Measurements from ENCODE around the gene SLF1.

SLF1 gene

GRCh38 chr5:94689908-94690307 lies 71.4 kb downstream of the SLF1 start:
- Mint-ChIP-seq H3K4me3 (no peak overlapping the region), H3K27me3 (no peaks in the 10 kb centered on the region), H3K9me3 (ENCODE audit: low read depth) (no peaks in the 10 kb centered on the region), H3K4me1 (ENCODE audit: low read depth) (no peaks in the 10 kb centered on the region), H3K27ac (no peak overlapping the region), H3K36me3 (peaks cover 8% of the 10 kb centered on the region)

GRCh38 chr5:94690778-94691177 lies 72.3 kb downstream of the SLF1 start:
- H3K27me3 Mint-ChIP-seq = no peaks in the 10 kb centered on the region
- no peak overlapping the region for H3K27ac Mint-ChIP-seq
- no peak overlapping the region for H3K4me3 Mint-ChIP-seq
- H3K36me3 Mint-ChIP-seq = peaks cover 8% of the 10 kb centered on the region
- H3K9me3 Mint-ChIP-seq (ENCODE audit: low read depth) = no peaks in the 10 kb centered on the region
- no peaks in the 10 kb centered on the region for H3K4me1 Mint-ChIP-seq (ENCODE audit: low read depth)

- no peak overlapping the region for H3K27ac Mint-ChIP-seq
- H3K4me1 Mint-ChIP-seq (ENCODE audit: low read depth) = no peaks in the 10 kb centered on the region
- H3K9me3 Mint-ChIP-seq (ENCODE audit: low read depth) = no peaks in the 10 kb centered on the region
- no peak overlapping the region for H3K4me3 Mint-ChIP-seq
- H3K36me3 Mint-ChIP-seq = peaks cover 8% of the 10 kb centered on the region
- H3K27me3 Mint-ChIP-seq = no peaks in the 10 kb centered on the region
Observed at GRCh38 chr5:94691291-94691690, 72.8 kb downstream of the SLF1 start.

GRCh38 chr5:94691949-94692348 lies 73.5 kb downstream of the SLF1 start:
- H3K4me1 Mint-ChIP-seq (ENCODE audit: low read depth) = no peaks in the 10 kb centered on the region
- no peak overlapping the region for H3K27ac Mint-ChIP-seq
- peaks cover 8% of the 10 kb centered on the region for H3K36me3 Mint-ChIP-seq
- no peaks in the 10 kb centered on the region for H3K27me3 Mint-ChIP-seq
- H3K9me3 Mint-ChIP-seq (ENCODE audit: low read depth) = no peaks in the 10 kb centered on the region
- H3K4me3 Mint-ChIP-seq = no peak overlapping the region

DNA sequence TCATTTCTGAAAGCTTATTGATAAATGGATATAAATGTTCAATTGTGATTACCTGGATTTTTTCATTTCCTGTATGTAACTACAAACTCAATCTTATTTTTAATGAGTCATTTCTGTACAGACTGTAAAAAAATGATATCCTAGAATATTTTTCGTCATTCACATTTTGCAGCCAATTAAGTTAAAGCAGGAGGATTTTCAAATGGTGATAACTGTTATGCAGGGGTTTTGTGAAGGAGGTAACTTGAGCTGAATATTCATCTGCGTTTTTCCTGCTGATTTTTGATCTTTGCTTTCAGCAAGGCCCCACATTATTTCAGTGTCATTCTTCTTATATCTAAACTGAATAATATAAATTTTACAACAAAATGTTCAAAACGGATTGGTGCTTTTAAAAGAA lies 74.1 kb downstream of the SLF1 start:
- Mint-ChIP-seq H3K4me3 (no peak overlapping the region), H3K4me1 (ENCODE audit: low read depth) (no peaks in the 10 kb centered on the region), H3K9me3 (ENCODE audit: low read depth) (no peaks in the 10 kb centered on the region), H3K27ac (no peak overlapping the region), H3K36me3 (peaks cover 7% of the 10 kb centered on the region), H3K27me3 (no peaks in the 10 kb centered on the region)

DNA sequence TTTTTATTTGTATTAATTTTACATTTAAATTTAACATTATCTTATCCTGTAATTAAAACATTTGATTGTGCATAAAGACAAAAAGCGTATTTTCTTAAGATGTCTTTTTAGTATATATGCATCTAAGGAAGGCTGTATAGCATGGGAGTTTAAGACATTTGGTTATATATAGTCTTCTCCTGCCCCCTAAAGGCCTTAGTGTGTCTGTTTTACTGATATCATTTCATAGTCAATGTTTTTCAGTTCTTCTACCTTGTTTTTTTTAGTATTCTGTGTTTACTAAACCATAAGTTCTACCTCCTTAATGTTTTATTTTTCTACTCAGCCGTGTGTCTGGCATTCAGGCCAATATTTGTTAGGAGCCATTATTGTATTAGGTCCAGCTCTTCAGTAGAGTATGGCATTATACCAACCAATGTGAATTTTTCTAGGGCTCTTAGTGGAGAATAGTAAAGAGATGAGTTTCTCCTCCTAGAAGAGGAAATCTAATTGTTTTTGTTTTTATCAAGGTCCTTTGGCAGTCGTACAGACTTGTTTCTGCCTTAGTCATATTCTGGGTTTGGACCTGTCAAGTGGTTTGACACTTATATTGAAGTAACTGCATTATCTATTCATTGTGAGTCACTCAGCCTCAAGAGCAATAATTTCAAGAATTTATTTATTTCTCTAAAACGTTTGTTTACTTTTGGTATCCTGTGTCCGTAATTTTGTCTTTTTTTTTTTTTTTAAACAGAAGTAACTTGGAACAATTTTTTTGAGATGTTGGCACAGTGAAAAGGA lies 74.8 kb downstream of the SLF1 start:
- Mint-ChIP-seq H3K27ac (no peak overlapping the region), H3K4me1 (ENCODE audit: low read depth) (no peaks in the 10 kb centered on the region), H3K27me3 (no peaks in the 10 kb centered on the region), H3K9me3 (ENCODE audit: low read depth) (no peaks in the 10 kb centered on the region), H3K36me3 (peaks cover 8% of the 10 kb centered on the region), H3K4me3 (no peak overlapping the region)

DNA sequence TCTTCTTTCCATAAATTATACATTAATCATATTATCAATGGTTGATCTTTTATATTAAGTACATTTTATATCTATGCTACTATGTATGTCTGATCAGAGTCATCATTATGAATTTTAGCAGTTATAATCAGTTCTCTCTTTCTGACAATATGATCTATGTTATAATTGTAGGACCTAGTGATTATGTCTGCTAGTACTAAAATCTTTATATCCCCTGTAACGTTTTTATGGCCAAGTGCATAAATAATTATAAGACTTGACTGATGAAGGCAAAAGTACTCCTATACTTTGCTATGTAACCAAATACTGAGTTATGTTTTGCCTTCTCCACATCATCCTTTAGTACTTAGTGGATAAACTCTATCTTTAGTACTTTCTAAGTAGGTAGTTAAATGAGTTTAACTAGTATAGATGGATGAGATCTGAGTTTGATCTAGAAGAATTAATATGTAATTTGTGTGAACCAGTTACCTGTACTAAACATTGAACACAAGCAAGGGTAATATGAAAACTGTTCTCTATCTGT lies 75.4 kb downstream of the SLF1 start:
- Mint-ChIP-seq H3K4me1 (ENCODE audit: low read depth) (no peaks in the 10 kb centered on the region), H3K9me3 (ENCODE audit: low read depth) (no peaks in the 10 kb centered on the region), H3K27me3 (no peaks in the 10 kb centered on the region), H3K27ac (no peak overlapping the region), H3K36me3 (peaks cover 9% of the 10 kb centered on the region), H3K4me3 (no peak overlapping the region)

GRCh38 chr5:94694671-94695070 lies 76.2 kb downstream of the SLF1 start:
- Mint-ChIP-seq H3K27ac (no peak overlapping the region), H3K36me3 (peaks cover 9% of the 10 kb centered on the region), H3K27me3 (no peaks in the 10 kb centered on the region), H3K4me3 (no peak overlapping the region), H3K4me1 (ENCODE audit: low read depth) (no peaks in the 10 kb centered on the region), H3K9me3 (ENCODE audit: low read depth) (no peaks in the 10 kb centered on the region)

DNA sequence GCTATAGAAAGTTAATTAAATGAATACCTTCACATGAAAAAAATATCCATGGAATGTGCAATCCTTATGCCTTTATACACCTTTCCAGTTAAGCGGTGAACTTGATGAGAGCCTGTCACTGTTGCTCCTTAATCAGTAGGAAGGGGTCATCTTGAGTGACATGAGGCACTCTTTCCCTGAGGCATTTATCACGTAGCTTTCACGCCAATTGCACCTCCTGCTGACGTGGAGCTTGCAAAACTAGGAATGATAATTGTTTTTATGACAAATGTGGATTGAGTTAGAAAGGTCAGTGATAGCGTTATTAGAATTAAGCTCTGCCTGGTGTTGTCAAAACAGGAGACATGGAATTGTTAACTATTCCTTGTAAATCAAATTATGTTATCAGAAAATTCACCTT lies 79.7 kb downstream of the SLF1 start:
- Mint-ChIP-seq H3K4me3 (no peak overlapping the region), H3K4me1 (ENCODE audit: low read depth) (peaks cover 2% of the 10 kb centered on the region), H3K27ac (no peak overlapping the region), H3K27me3 (no peaks in the 10 kb centered on the region), H3K9me3 (ENCODE audit: low read depth) (no peaks in the 10 kb centered on the region), H3K36me3 (peaks cover 17% of the 10 kb centered on the region)

- no peaks in the 10 kb centered on the region for H3K27me3 Mint-ChIP-seq
- no peak overlapping the region for H3K4me3 Mint-ChIP-seq
- peaks cover 2% of the 10 kb centered on the region for H3K4me1 Mint-ChIP-seq (ENCODE audit: low read depth)
- no peaks in the 10 kb centered on the region for H3K9me3 Mint-ChIP-seq (ENCODE audit: low read depth)
- H3K36me3 Mint-ChIP-seq = peaks cover 15% of the 10 kb centered on the region
- H3K27ac Mint-ChIP-seq = no peak overlapping the region
Observed at GRCh38 chr5:94699562-94699961, 81.1 kb downstream of the SLF1 start.

DNA sequence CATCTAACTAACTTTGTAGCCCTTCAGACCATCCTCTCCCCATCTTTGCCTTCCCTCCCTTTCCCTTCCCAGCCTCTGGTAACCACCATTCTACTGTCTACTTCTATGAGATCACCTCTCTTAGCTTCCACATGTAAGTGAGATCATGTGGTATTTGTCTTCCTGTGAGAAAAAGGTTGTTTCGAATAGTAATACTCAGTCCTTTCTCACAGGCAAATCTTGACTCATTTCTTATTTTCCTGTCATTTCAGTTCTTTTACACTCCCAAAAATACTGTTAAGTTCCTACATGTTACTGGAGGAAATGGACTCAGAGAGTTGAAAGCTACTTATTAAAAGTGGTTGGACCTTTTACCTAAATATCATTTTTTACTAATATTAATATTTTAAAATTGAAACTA lies 82.1 kb downstream of the SLF1 start:
- no peak overlapping the region for H3K27ac Mint-ChIP-seq
- no peak overlapping the region for H3K4me3 Mint-ChIP-seq
- peaks cover 2% of the 10 kb centered on the region for H3K4me1 Mint-ChIP-seq (ENCODE audit: low read depth)
- H3K36me3 Mint-ChIP-seq = peaks cover 17% of the 10 kb centered on the region
- H3K27me3 Mint-ChIP-seq = no peaks in the 10 kb centered on the region
- H3K9me3 Mint-ChIP-seq (ENCODE audit: low read depth) = no peaks in the 10 kb centered on the region

- H3K27me3 Mint-ChIP-seq = no peaks in the 10 kb centered on the region
- H3K4me1 Mint-ChIP-seq (ENCODE audit: low read depth) = peaks cover 2% of the 10 kb centered on the region
- H3K27ac Mint-ChIP-seq = no peak overlapping the region
- no peak overlapping the region for H3K4me3 Mint-ChIP-seq
- peaks cover 21% of the 10 kb centered on the region for H3K36me3 Mint-ChIP-seq
- H3K9me3 Mint-ChIP-seq (ENCODE audit: low read depth) = no peaks in the 10 kb centered on the region
Observed at GRCh38 chr5:94702729-94703128, 84.3 kb downstream of the SLF1 start.

- H3K4me3 Mint-ChIP-seq = no peak overlapping the region
- no peak overlapping the region for H3K27ac Mint-ChIP-seq
- H3K27me3 Mint-ChIP-seq = no peaks in the 10 kb centered on the region
- peaks cover 26% of the 10 kb centered on the region for H3K36me3 Mint-ChIP-seq
- H3K4me1 Mint-ChIP-seq (ENCODE audit: low read depth) = peaks cover 1% of the 10 kb centered on the region
- no peaks in the 10 kb centered on the region for H3K9me3 Mint-ChIP-seq (ENCODE audit: low read depth)
Observed at GRCh38 chr5:94705427-94705826, 87.0 kb downstream of the SLF1 start.

DNA sequence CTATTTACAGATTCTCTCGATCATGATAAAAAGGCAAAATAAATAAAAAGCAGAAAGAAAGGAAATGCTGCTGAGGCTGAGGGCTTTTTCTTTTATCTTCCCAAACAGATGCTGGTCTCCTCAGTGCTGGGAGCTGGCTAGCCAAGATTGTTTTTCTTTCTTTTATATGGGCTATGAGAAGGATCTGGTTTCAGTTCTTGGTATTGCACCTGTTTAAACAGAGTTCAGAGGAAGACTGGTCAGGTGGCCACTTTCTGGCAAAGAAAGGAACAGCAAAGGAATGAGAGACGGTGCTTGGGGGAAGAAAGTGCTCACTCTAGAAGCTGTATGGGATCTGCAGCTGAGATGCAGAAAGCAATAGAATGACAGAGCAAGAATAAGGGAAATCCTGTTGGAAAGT lies 88.9 kb downstream of the SLF1 start:
- H3K4me3 Mint-ChIP-seq = no peak overlapping the region
- no peaks in the 10 kb centered on the region for H3K9me3 Mint-ChIP-seq (ENCODE audit: low read depth)
- no peak overlapping the region for H3K27ac Mint-ChIP-seq
- H3K36me3 Mint-ChIP-seq = peaks cover 26% of the 10 kb centered on the region
- H3K4me1 Mint-ChIP-seq (ENCODE audit: low read depth) = no peaks in the 10 kb centered on the region
- no peaks in the 10 kb centered on the region for H3K27me3 Mint-ChIP-seq

DNA sequence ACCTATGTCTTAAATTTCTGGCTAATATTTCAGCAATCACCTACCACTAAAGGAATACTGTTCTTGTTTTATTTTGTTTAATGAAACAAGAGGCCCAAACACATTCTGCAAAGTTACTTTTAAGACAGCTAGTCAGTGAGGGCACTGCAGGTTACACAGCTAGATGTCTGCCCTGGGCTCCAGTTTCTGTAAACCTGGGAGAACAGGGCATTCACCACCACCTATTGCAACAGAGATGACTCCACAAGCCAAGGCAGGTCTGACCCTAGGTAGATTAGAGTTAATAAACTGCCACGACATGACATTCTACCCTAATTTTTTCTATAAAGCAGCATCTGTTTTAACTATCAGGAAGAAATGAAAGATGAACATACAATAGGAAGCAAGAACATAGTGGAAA lies 90.8 kb downstream of the SLF1 start:
- Mint-ChIP-seq H3K4me3 (no peak overlapping the region), H3K27me3 (no peaks in the 10 kb centered on the region), H3K9me3 (ENCODE audit: low read depth) (no peaks in the 10 kb centered on the region), H3K36me3 (peaks cover 28% of the 10 kb centered on the region), H3K27ac (no peak overlapping the region), H3K4me1 (ENCODE audit: low read depth) (no peaks in the 10 kb centered on the region)

DNA sequence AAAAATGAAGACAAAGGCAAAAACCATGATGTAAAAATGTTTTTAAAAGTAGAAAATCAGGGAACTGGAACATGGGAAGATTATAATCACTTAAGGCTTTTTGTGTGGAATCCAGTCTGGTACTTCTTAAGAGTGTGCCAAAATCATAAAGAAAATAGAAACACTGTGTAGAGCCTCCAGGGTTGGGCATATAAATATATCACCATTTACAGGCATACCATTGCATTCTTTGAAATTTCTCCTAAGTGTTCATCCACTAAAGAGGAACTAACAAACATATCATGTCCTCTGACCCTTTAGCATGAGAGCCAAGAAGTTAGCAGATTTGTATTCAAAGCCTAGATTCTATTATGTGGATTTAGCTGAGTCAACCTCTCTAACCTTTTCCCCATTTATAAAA lies 93.3 kb downstream of the SLF1 start:
- H3K4me3 Mint-ChIP-seq = no peak overlapping the region
- no peak overlapping the region for H3K27ac Mint-ChIP-seq
- no peaks in the 10 kb centered on the region for H3K9me3 Mint-ChIP-seq (ENCODE audit: low read depth)
- no peaks in the 10 kb centered on the region for H3K4me1 Mint-ChIP-seq (ENCODE audit: low read depth)
- peaks cover 25% of the 10 kb centered on the region for H3K36me3 Mint-ChIP-seq
- H3K27me3 Mint-ChIP-seq = no peaks in the 10 kb centered on the region
